Measurements from ENCODE around the gene MYRIP.
"Not testable (repeated sequence)": the region's sequence is repeated elsewhere in the genome, so short reads cannot be mapped to it uniquely, and the experiment has no call there.

The MYRIP gene

GRCh38 chr3:39808467-39809180 is 785 bp upstream of the MYRIP start:
- no peak for DNase-seq (ENCODE audit: low read depth)

GRCh38 chr3:39809995-39810595 is 686 bp downstream of the MYRIP start:
- DNase-seq (ENCODE audit: low read depth), result no peak

GRCh38 chr3:39810647-39811161 is 1.3 kb downstream of the MYRIP start:
- no peak for DNase-seq (ENCODE audit: low read depth)

- DNase-seq (ENCODE audit: low read depth), result no peak
Measured at GRCh38 chr3:39811561-39811960, 2.2 kb downstream of the MYRIP start.

GRCh38 chr3:39812537-39812936 is 3.1 kb downstream of the MYRIP start:
- DNase-seq (ENCODE audit: low read depth), result peak; percentile 32

- DNase-seq (ENCODE audit: low read depth), result no peak
Measured at GRCh38 chr3:39814007-39814406, 4.6 kb downstream of the MYRIP start.

- no peak for DNase-seq (ENCODE audit: low read depth)
Measured at GRCh38 chr3:39819899-39820298, 10.5 kb downstream of the MYRIP start.

GRCh38 chr3:39833764-39834163 is 24.4 kb downstream of the MYRIP start:
- DNase-seq (ENCODE audit: low read depth), result not testable (repeated sequence)

- DNase-seq (ENCODE audit: low read depth), result no peak
Measured at GRCh38 chr3:39839484-39839883, 30.1 kb downstream of the MYRIP start.

- DNase-seq (ENCODE audit: low read depth), result no peak
Measured at GRCh38 chr3:39843440-39843839, 34.0 kb downstream of the MYRIP start.

- no peak for DNase-seq (ENCODE audit: low read depth)
Measured at GRCh38 chr3:39848365-39848764, 39.0 kb downstream of the MYRIP start.

- DNase-seq (ENCODE audit: low read depth), result no peak
Measured at GRCh38 chr3:39849992-39850715, 40.7 kb downstream of the MYRIP start.

GRCh38 chr3:39850716-39851032 is 41.3 kb downstream of the MYRIP start:
- DNase-seq (ENCODE audit: low read depth), result no peak

GRCh38 chr3:39855517-39855916 is 46.1 kb downstream of the MYRIP start:
- DNase-seq (ENCODE audit: low read depth), result no peak

- no peak for DNase-seq (ENCODE audit: low read depth)
Measured at GRCh38 chr3:39869890-39870289, 60.5 kb downstream of the MYRIP start.

GRCh38 chr3:39870706-39871105 is 61.3 kb downstream of the MYRIP start:
- DNase-seq (ENCODE audit: low read depth), result peak; percentile 14

- DNase-seq (ENCODE audit: low read depth), result no peak
Measured at GRCh38 chr3:39879581-39879980, 70.2 kb downstream of the MYRIP start.

GRCh38 chr3:39882111-39882510 is 72.7 kb downstream of the MYRIP start:
- no peak for DNase-seq (ENCODE audit: low read depth)

GRCh38 chr3:39892068-39892467 is 82.7 kb downstream of the MYRIP start:
- DNase-seq (ENCODE audit: low read depth), result no peak

GRCh38 chr3:39896184-39896583 is 86.8 kb downstream of the MYRIP start:
- no peak for DNase-seq (ENCODE audit: low read depth)

- DNase-seq (ENCODE audit: low read depth), result peak; percentile 15
Measured at GRCh38 chr3:39900462-39901002, 91.1 kb downstream of the MYRIP start.

GRCh38 chr3:39903253-39903652 is 93.8 kb downstream of the MYRIP start:
- DNase-seq (ENCODE audit: low read depth), result no peak

- DNase-seq (ENCODE audit: low read depth), result no peak
Measured at GRCh38 chr3:39905788-39906187, 96.4 kb downstream of the MYRIP start.
